H1 (cell line): ENCODE data around the gene UBE2E3. TPM values are rescaled to one million over a fixed set of nuclear protein-coding genes. Genes with fewer than 3 reads are reported as not detected.

Source experiments
- CTCF ChIA-PET: fragments of 300-600 bp; sonication (Branson Sonifier 250); formaldehyde crosslinking; loops from one replicate; lab custom pipeline; 2021; ENCODE audit not compliant: partially characterized antibody; lab: Charles Lee
- POLR2A ChIA-PET: fragments of 300-600 bp; sonication (Branson Sonifier 250); formaldehyde crosslinking; loops from one replicate; lab custom pipeline; 2021; ENCODE audit warnings: inconsistent platforms; ENCODE audit not compliant: partially characterized antibody; lab: Charles Lee
- DNase-seq, 2 experiments: peaks; one replicate each; pipeline versions ENCODE4 v3.0.0 to v3.0.0-alpha.2; 2010 to 2022; ENCODE audit warnings: low spot score in 2 of 2, low read depth in 1 of 2, mixed read lengths in 1 of 2
- FAIRE-seq: peaks from 2 replicates; lab custom pipeline; 2011; peaks lifted over from hg19 to GRCh38; lab: Jason Lieb, UNC
- H2AFZ ChIP-seq: 2 replicates; pipeline ENCODE4 v1.8.1; 2012; ENCODE audit warnings: low read length, inconsistent platforms
- H2AK5ac ChIP-seq: 2 replicates; pipeline ENCODE4 v1.6.1; 2013; ENCODE audit warnings: low read depth, low read length
- H2BK120ac ChIP-seq: replicated peaks from 2 replicates; pipeline ENCODE3; 2013; ENCODE audit warnings: low read depth, low read length, inconsistent platforms
- H2BK12ac ChIP-seq: 2 replicates; pipeline ENCODE4 v1.6.1; 2013; ENCODE audit warnings: low read depth, low read length
- H2BK15ac ChIP-seq: 2 replicates; pipeline ENCODE4 v1.6.1; 2013; ENCODE audit warnings: low read length
- H2BK20ac ChIP-seq: 2 replicates; pipeline ENCODE4 v1.6.1; 2013; ENCODE audit warnings: low read length
- H2BK5ac ChIP-seq: 2 replicates; pipeline ENCODE4 v1.6.1; 2013; ENCODE audit warnings: low read depth, low read length
- H3K14ac ChIP-seq: 2 replicates; pipeline ENCODE4 v1.6.1; 2013; ENCODE audit warnings: inconsistent platforms; ENCODE audit not compliant: insufficient read length
- H3K18ac ChIP-seq: 2 replicates; pipeline ENCODE4 v1.6.1; 2013; ENCODE audit warnings: low read length; ENCODE audit errors: extremely low read depth
- H3K23ac ChIP-seq: 2 replicates; pipeline ENCODE4 v1.6.1; 2013; ENCODE audit warnings: inconsistent platforms; ENCODE audit not compliant: insufficient read length
- H3K23me2 ChIP-seq: 2 replicates; pipeline ENCODE4 v1.6.1; 2013; ENCODE audit warnings: low read depth, low read length
- H3K27ac ChIP-seq: 2 replicates; pipeline ENCODE4 v1.6.1; 2011; ENCODE audit warnings: low read depth, low read length, inconsistent platforms
- H3K27me3 ChIP-seq, 4 experiments: replicated peaks in 1 of 4; 1 replicate in 1 of 4; 2 replicates in 3 of 4; pipeline versions ENCODE4 v1.6.1 to v1.8.1; 2011 to 2013; ENCODE audit warnings: low read length in 3 of 4, mild to moderate bottlenecking in 3 of 4, inconsistent platforms in 2 of 4, mixed read lengths in 2 of 4, moderate library complexity in 1 of 4; ENCODE audit not compliant: control insufficient read depth in 3 of 4, insufficient read depth in 3 of 4; ENCODE audit errors: extremely low read depth in 1 of 4
- H3K36me3 ChIP-seq, 4 experiments: 2 replicates each; pipeline versions ENCODE4 v1.6.1 to v1.8.1; 2011 to 2013; ENCODE audit warnings: mild to moderate bottlenecking in 4 of 4, low read length in 3 of 4, moderate library complexity in 2 of 4, control low read depth in 1 of 4, inconsistent platforms in 1 of 4; ENCODE audit not compliant: insufficient read depth in 4 of 4, control insufficient read depth in 2 of 4
- H3K4ac ChIP-seq: replicated peaks from 2 replicates; pipeline ENCODE3; 2013; ENCODE audit warnings: low read length, low read depth, mixed read lengths, inconsistent platforms; ENCODE audit not compliant: insufficient read length
- H3K4me1 ChIP-seq, 4 experiments: replicated peaks in 1 of 4; 1 replicate in 1 of 4; 2 replicates in 3 of 4; pipeline versions ENCODE4 v1.6.1 to v1.8.1; 2011 to 2013; ENCODE audit warnings: low read length in 3 of 4, inconsistent platforms in 2 of 4, mixed read lengths in 1 of 4; ENCODE audit not compliant: insufficient read depth in 4 of 4, control insufficient read depth in 3 of 4
- H3K4me2 ChIP-seq, 2 experiments: 2 replicates each; pipeline versions ENCODE4 v1.6.1 to v1.8.1; 2011 to 2013; ENCODE audit warnings: low read depth in 2 of 2, low read length in 2 of 2, control low read depth in 1 of 2, inconsistent platforms in 1 of 2, mild to moderate bottlenecking in 1 of 2; ENCODE audit not compliant: insufficient read depth in 1 of 2
- H3K4me3 ChIP-seq, 4 experiments: fragments of 200-600, 300-600 bp in 1 of 4; sonication (generic), shearing (Covaris generic), sonication (Bioruptor Twin) in 1 of 4; 2 replicates each; pipeline versions ENCODE4 v1.5.1 to v1.8.1; 2011 to 2016; ENCODE audit warnings: low read length in 4 of 4, low read depth in 3 of 4, control low read depth in 2 of 4, inconsistent platforms in 2 of 4, mild to moderate bottlenecking in 2 of 4, mixed read lengths in 1 of 4, moderate library complexity in 1 of 4; ENCODE audit not compliant: insufficient read depth in 2 of 4; ENCODE audit errors: extremely low read depth in 1 of 4
- H3K56ac ChIP-seq: replicated peaks from 2 replicates; pipeline ENCODE3; 2013; ENCODE audit warnings: low read depth, mild to moderate bottlenecking, mixed read lengths, low read length, inconsistent platforms; ENCODE audit not compliant: insufficient read length
- H3K79me1 ChIP-seq: 2 replicates; pipeline ENCODE4 v1.6.1; 2013; ENCODE audit warnings: low read depth, low read length, control low read depth
- H3K79me2 ChIP-seq, 2 experiments: 2 replicates each; pipeline versions ENCODE4 v1.6.1 to v1.8.1; 2012 to 2013; ENCODE audit warnings: low read length in 2 of 2, mild to moderate bottlenecking in 2 of 2, inconsistent platforms in 1 of 2; ENCODE audit not compliant: insufficient read depth in 2 of 2, control insufficient read depth in 1 of 2
- H3K9ac ChIP-seq, 4 experiments: replicated peaks in 1 of 4; 1 replicate in 1 of 4; 2 replicates in 3 of 4; pipeline versions ENCODE4 v1.6.1 to v1.8.1; 2011 to 2013; ENCODE audit warnings: low read depth in 3 of 4, low read length in 3 of 4, control low read depth in 2 of 4, mild to moderate bottlenecking in 2 of 4, moderate library complexity in 2 of 4, inconsistent platforms in 1 of 4; ENCODE audit errors: extremely low read depth in 1 of 4
- H3K9me3 ChIP-seq, 2 experiments: 2 replicates each; pipeline versions ENCODE4 v1.6.1 to v1.8.1; 2012 to 2013; ENCODE audit warnings: mild to moderate bottlenecking in 2 of 2, moderate library complexity in 2 of 2, control low read depth in 1 of 2, inconsistent platforms in 1 of 2, low read depth in 1 of 2, low read length in 1 of 2, mixed read lengths in 1 of 2; ENCODE audit not compliant: insufficient read depth in 2 of 2
- H4K20me1 ChIP-seq, 2 experiments: replicated peaks in 1 of 2; 2 replicates each; pipeline versions ENCODE3 to v1.8.1; 2011 to 2013; ENCODE audit warnings: inconsistent platforms in 2 of 2, low read length in 2 of 2, mild to moderate bottlenecking in 1 of 2; ENCODE audit not compliant: insufficient read depth in 2 of 2, control insufficient read depth in 1 of 2
- H4K5ac ChIP-seq: 2 replicates; pipeline ENCODE4 v1.6.1; 2013; ENCODE audit warnings: low read length, low read depth, mixed read lengths, inconsistent platforms; ENCODE audit not compliant: insufficient read length
- H4K8ac ChIP-seq: 2 replicates; pipeline ENCODE4 v1.8.0; 2013; ENCODE audit warnings: mild to moderate bottlenecking, moderate library complexity, low read length, inconsistent platforms; ENCODE audit not compliant: insufficient read depth; ENCODE audit errors: extremely low read depth
- H4K91ac ChIP-seq: replicated peaks from 2 replicates; pipeline ENCODE3; 2013; ENCODE audit warnings: low read length, mixed read lengths, inconsistent platforms; ENCODE audit not compliant: insufficient read length
- EP300 ChIP-seq, 2 experiments: IDR thresholded peaks; 1 replicate in 1 of 2; 2 replicates in 1 of 2; pipeline ENCODE4 v1.6.1; 2011 to 2012; ENCODE audit warnings: low read depth in 2 of 2, low read length in 2 of 2, mild to moderate bottlenecking in 2 of 2, borderline replicate concordance in 1 of 2, inconsistent platforms in 1 of 2, moderate library complexity in 1 of 2
- HDAC6 ChIP-seq: IDR thresholded peaks from one replicate; pipeline ENCODE4 v1.7.1; 2012; ENCODE audit warnings: low read depth, mild to moderate bottlenecking, inconsistent platforms, low read length, moderate library complexity
- RXRA ChIP-seq: IDR thresholded peaks from 2 replicates; pipeline ENCODE4 v1.6.1; 2011; ENCODE audit warnings: low read depth, mild to moderate bottlenecking, low read length, moderate library complexity; ENCODE audit not compliant: insufficient read depth
- TCF12 ChIP-seq: IDR thresholded peaks from 2 replicates; pipeline ENCODE4 v1.6.1; 2011; ENCODE audit warnings: low read depth, mild to moderate bottlenecking, low read length
- WGBS, 2 experiments: shearing (Covaris generic) in 1 of 2; methylation state at CpG; one replicate each; pipeline versions ENCODE4 v1.1.6 to v1.1.7; 2013 to 2015; ENCODE audit warnings: low lambda C conversion rate in 2 of 2, mixed read lengths in 2 of 2, inconsistent platforms in 1 of 2, low coverage in 1 of 2, missing lambda C conversion rate in 1 of 2; ENCODE audit not compliant: insufficient replicate concordance in 2 of 2, insufficient coverage in 1 of 2, insufficient read length in 1 of 2; ENCODE audit errors: extremely low coverage in 1 of 2, missing lambda C conversion rate in 1 of 2; 5-methylcytosine and 5-hydroxymethylcytosine counted together
- polyA plus RNA-seq, 7 experiments: library from polyadenylated mRNA; depleted of rRNA in 3 of 7; stranded (reverse) in 5 of 7; unstranded in 2 of 7; fragments of >200 nt in 5 of 7; fragments of 200-250 nt in 2 of 7; gene quantifications; 1 replicate in 5 of 7; 2 replicates in 1 of 7; 4 replicates in 1 of 7; pipeline versions ENCODE4 v1.2.1 to v1.2.3, GENCODE V29; 2011 to 2013; ENCODE audit warnings: missing spikeins in 2 of 7, mixed read lengths in 2 of 7
- total RNA-seq: library from RNA; stranded (reverse); fragmentation: NEBNext Ultra II Directional; extraction: Animal tissue kit (Norgen Biotek cat#: 25700); gene quantifications from 2 replicates; pipeline ENCODE4 v1.2.1, GENCODE V29; 2021

The UBE2E3 gene
- total and polyA plus RNA-seq, 2 of the 8 experiments (the other 6 are each of a cell fraction or from before 2014, with no cell fraction given): 106 to 132 TPM

- Histone ChIP-seq H3K18ac (no peak overlapping the region), H3K27me3 (no peaks in the 10 kb centered on the region), H3K56ac (no peak overlapping the region), H2BK120ac (no peak overlapping the region), H3K4me1 (peaks cover 0 to 2% (median 0%) of the 10 kb centered on the region in 4 experiments; a peak in 2 of 7 replicates), H3K9me3 (no peaks in the 10 kb centered on the region), H4K91ac (no peak overlapping the region), H3K9ac (no peak overlapping the region), H4K20me1 (peaks cover 0 to 2% of the 10 kb centered on the region in 2 experiments), H3K36me3 (no peaks in the 10 kb centered on the region; a peak in 1 of 8 replicates), H3K23ac (no peak overlapping the region), H2BK20ac (no peak overlapping the region), H2BK12ac (no peak overlapping the region), H2BK15ac (no peak overlapping the region), H4K5ac (no peak overlapping the region), H3K79me2 (peaks cover 0 to 99% of the 10 kb centered on the region in 2 experiments; a peak in 3 of 4 replicates), H2AK5ac (no peak overlapping the region), H3K4ac (no peak overlapping the region), H2BK5ac (no peak overlapping the region), H2AFZ (no peak overlapping the region), H3K23me2 (no peaks in the 10 kb centered on the region), H3K14ac (no peak overlapping the region), H3K27ac (no peak overlapping the region), H3K4me3 (no peak overlapping the region), H3K4me2 (no peak overlapping the region), H3K79me1 (no peaks in the 10 kb centered on the region; the same call in 1 of the 2 replicates), H4K8ac (no peak overlapping the region)
- FAIRE-seq (no peak), DNase-seq (no peak)
- ChIA-PET CTCF (interaction anchor here (0.7 to 3.5 kb wide), 5 partner anchors 8 to 164 kb away, joined by 3 to 18 read pairs (median 9); partner anchors contain the start of gene UBE2E3), POLR2A (interaction anchor here (3.3 kb wide), 1 partner anchor 11 kb away, joined by 17 read pairs; the partner anchor contains the start of gene UBE2E3)
- WGBS, 2 experiments: 93% methylated on average over 4 of the region's 4 CpGs; no CpG with 5 or more reads in 1 of the 2 experiments
- no peak for TF ChIP-seq RXRA
- TF ChIP-seq TCF12: no peak
- no peak for TF ChIP-seq HDAC6
- TF ChIP-seq EP300 (IDR thresholded peaks at IDR 0.05; ENCODE audit: borderline replicate concordance in 1 of 2, low read depth in 2 of 2, low read length in 2 of 2): no peak
These were observed 11.4 kb downstream of the UBE2E3 start for GRCh38 chr2:180991820-180992219.
